ENCODE results near the gene KLRB1.
"Not testable (repeated sequence)": the region's sequence is repeated elsewhere in the genome, so short reads cannot be mapped to it uniquely, and the experiment has no call there.

The KLRB1 gene

GRCh38 chr12:9647825-9648700 lies 40.3 kb upstream of the KLRB1 start:
- ChIA-PET CTCF (interaction anchor here (0.9 to 1.2 kb wide), 2 partner anchors 13 to 102 kb away, joined by 3 to 4 read pairs; no protein-coding TSS in a partner anchor), POLR2A (interaction anchor here (0.6 to 2.0 kb wide), 12 partner anchors 9 to 495 kb away, joined by 3 to 12 read pairs (median 3); no protein-coding TSS in a partner anchor)
- TF ChIP-seq L3MBTL2 (conservative IDR thresholded peaks at IDR 0.05) = peak; percentile 75
- no peak for TF ChIP-seq CTBP1 (IDR thresholded peaks at IDR 0.05; ENCODE audit: borderline replicate concordance)
- peak; percentile 77 for DNase-seq (ENCODE audit: extremely low spot score)

- DNase-seq (ENCODE audit: extremely low spot score) = no peak
- ChIA-PET POLR2A (interaction anchor here (0.7 to 2.0 kb wide), 9 partner anchors 8 to 496 kb away, joined by 3 to 12 read pairs (median 3); no protein-coding TSS in a partner anchor), CTCF (interaction anchor here (0.9 to 1.2 kb wide), 2 partner anchors 13 to 103 kb away, joined by 3 to 4 read pairs; no protein-coding TSS in a partner anchor)
- TF ChIP-seq SUZ12 (IDR thresholded peaks at IDR 0.05) (no peak), L3MBTL2 (conservative IDR thresholded peaks at IDR 0.05) (no peak), TARDBP (IDR thresholded peaks at IDR 0.05) (no peak), ZNF384 (IDR thresholded peaks at IDR 0.05) (no peak), FOXA1 (IDR thresholded peaks at IDR 0.05) (no peak), PKNOX1 (IDR thresholded peaks at IDR 0.05) (no peak), HDGF (IDR thresholded peaks at IDR 0.05; ENCODE audit: borderline replicate concordance) (no peak), ELF4 (IDR thresholded peaks at IDR 0.05) (no peak), FOXM1 (IDR thresholded peaks at IDR 0.05; ENCODE audit: borderline replicate concordance) (no peak), ARNT (IDR thresholded peaks at IDR 0.05) (no peak), BHLHE40 (IDR thresholded peaks at IDR 0.05; ENCODE audit: borderline replicate concordance) (no peak), SP1 (IDR thresholded peaks at IDR 0.05) (no peak), LEF1 (IDR thresholded peaks at IDR 0.05; ENCODE audit: borderline replicate concordance) (no peak), CTBP1 (IDR thresholded peaks at IDR 0.05; ENCODE audit: borderline replicate concordance) (no peak), FOXK2 (IDR thresholded peaks at IDR 0.05) (no peak), NFRKB (IDR thresholded peaks at IDR 0.05) (no peak)
Measured at GRCh38 chr12:9646794-9647781, 39.4 kb upstream of the KLRB1 start.

- DNase-seq (ENCODE audit: extremely low spot score); POLR2A ChIA-PET; CTCF ChIA-PET: not testable (repeated sequence)
Measured at GRCh38 chr12:9644985-9645551, 37.4 kb upstream of the KLRB1 start.

GRCh38 chr12:9643266-9643660 lies 35.5 kb upstream of the KLRB1 start:
- no peak for DNase-seq (ENCODE audit: extremely low spot score)
- no peak for TF ChIP-seq ELF4 (IDR thresholded peaks at IDR 0.05)
- TF ChIP-seq PKNOX1 (IDR thresholded peaks at IDR 0.05) = no peak
- TF ChIP-seq TARDBP (IDR thresholded peaks at IDR 0.05) = no peak
- TF ChIP-seq SUZ12 (IDR thresholded peaks at IDR 0.05) = no peak
- TF ChIP-seq L3MBTL2 (conservative IDR thresholded peaks at IDR 0.05) = no peak
- no peak for TF ChIP-seq BHLHE40 (IDR thresholded peaks at IDR 0.05; ENCODE audit: borderline replicate concordance)
- TF ChIP-seq FOXM1 (IDR thresholded peaks at IDR 0.05; ENCODE audit: borderline replicate concordance) = no peak
- no peak for TF ChIP-seq HDGF (IDR thresholded peaks at IDR 0.05; ENCODE audit: borderline replicate concordance)
- no peak for TF ChIP-seq SP1 (IDR thresholded peaks at IDR 0.05)
- TF ChIP-seq ARNT (IDR thresholded peaks at IDR 0.05) = no peak
- TF ChIP-seq FOXA1 (IDR thresholded peaks at IDR 0.05) = no peak
- TF ChIP-seq CTBP1 (IDR thresholded peaks at IDR 0.05; ENCODE audit: borderline replicate concordance) = no peak
- TF ChIP-seq LEF1 (IDR thresholded peaks at IDR 0.05; ENCODE audit: borderline replicate concordance) = no peak
- CTCF ChIA-PET = no interaction called here
- POLR2A ChIA-PET = no interaction called here

- no peak for DNase-seq (ENCODE audit: extremely low spot score)
- no peak for TF ChIP-seq ARNT (IDR thresholded peaks at IDR 0.05)
- TF ChIP-seq SUZ12 (IDR thresholded peaks at IDR 0.05) = no peak
- TF ChIP-seq FOXM1 (IDR thresholded peaks at IDR 0.05; ENCODE audit: borderline replicate concordance) = no peak
- no peak for TF ChIP-seq FOXK2 (IDR thresholded peaks at IDR 0.05)
- no peak for TF ChIP-seq SP1 (IDR thresholded peaks at IDR 0.05)
- no peak for TF ChIP-seq BHLHE40 (IDR thresholded peaks at IDR 0.05; ENCODE audit: borderline replicate concordance)
- TF ChIP-seq PKNOX1 (IDR thresholded peaks at IDR 0.05) = no peak
- no peak for TF ChIP-seq TARDBP (IDR thresholded peaks at IDR 0.05)
- no peak for TF ChIP-seq ZNF384 (IDR thresholded peaks at IDR 0.05)
- TF ChIP-seq LEF1 (IDR thresholded peaks at IDR 0.05; ENCODE audit: borderline replicate concordance) = no peak
- TF ChIP-seq L3MBTL2 (conservative IDR thresholded peaks at IDR 0.05) = no peak
- no peak for TF ChIP-seq HDGF (IDR thresholded peaks at IDR 0.05; ENCODE audit: borderline replicate concordance)
- no peak for TF ChIP-seq CTBP1 (IDR thresholded peaks at IDR 0.05; ENCODE audit: borderline replicate concordance)
- no peak for TF ChIP-seq FOXA1 (IDR thresholded peaks at IDR 0.05)
- TF ChIP-seq ELF4 (IDR thresholded peaks at IDR 0.05) = no peak
- TF ChIP-seq NFRKB (IDR thresholded peaks at IDR 0.05) = no peak
- CTCF ChIA-PET = no interaction called here
- POLR2A ChIA-PET = no interaction called here
Measured at GRCh38 chr12:9642606-9643265, 35.0 kb upstream of the KLRB1 start.

Data from HEK293T (cell line).